SU-DHL-6 (cell line): Measurements from ENCODE around the gene MLEC.

Experiments used
- H2AFZ ChIP-seq: fragments of 200-600 bp; sonication (generic); 2 replicates; pipeline ENCODE4 v1.6.1; 2014; ENCODE audit warnings: low read depth, mild to moderate bottlenecking, moderate library complexity, mixed read lengths, antibody characterized with exemption, low read length; ENCODE audit not compliant: severe bottlenecking
- H3F3A ChIP-seq: fragments of 200-600 bp; shearing (Covaris generic); 2 replicates; pipeline ENCODE4 v1.6.0; 2016; ENCODE audit warnings: antibody characterized with exemption, mild to moderate bottlenecking; ENCODE audit not compliant: insufficient read depth
- H3K27ac ChIP-seq: fragments of 200-600 bp; sonication (generic); 2 replicates; pipeline ENCODE4 v1.5.1; 2016; ENCODE audit warnings: low read depth, mild to moderate bottlenecking, low read length, moderate library complexity, mixed read lengths
- H3K27me3 ChIP-seq: fragments of 200-600 bp; sonication (generic), shearing (Covaris generic); 2 replicates; pipeline ENCODE4 v1.6.0; 2014; ENCODE audit warnings: mild to moderate bottlenecking, low read length
- H3K36me3 ChIP-seq: fragments of 200-600 bp; sonication (generic); 2 replicates; pipeline ENCODE4 v1.6.1; 2014; ENCODE audit warnings: mild to moderate bottlenecking, low read length, mixed read lengths
- H3K4me2 ChIP-seq: fragments of 300-600, 200-600 bp; shearing (Covaris generic), sonication (generic); 2 replicates; pipeline ENCODE4 v1.6.0; 2014; ENCODE audit warnings: low read length, low read depth, mild to moderate bottlenecking; ENCODE audit not compliant: poor library complexity, severe bottlenecking
- H3K4me3 ChIP-seq: fragments of 200-600 bp; sonication (generic); 2 replicates; pipeline ENCODE4 v1.5.1; 2014; ENCODE audit warnings: antibody characterized with exemption, low read length, mild to moderate bottlenecking, mixed read lengths; ENCODE audit not compliant: insufficient read depth, poor library complexity, severe bottlenecking
- H3K79me2 ChIP-seq: fragments of 200-600 bp; sonication (generic); 2 replicates; pipeline ENCODE4 v1.6.1; 2014; ENCODE audit warnings: mild to moderate bottlenecking, low read length, moderate library complexity; ENCODE audit not compliant: insufficient read depth
- H3K9ac ChIP-seq: fragments of 200-600 bp; sonication (generic); 2 replicates; pipeline ENCODE4 v1.7.0; 2014; ENCODE audit warnings: mild to moderate bottlenecking, low read length
- H3K9me2 ChIP-seq: fragments of 200-600 bp; sonication (generic); replicated peaks from 2 replicates; pipeline ENCODE4 v1.6.1; 2014; ENCODE audit warnings: low read length; ENCODE audit not compliant: insufficient read depth
- H3K9me3 ChIP-seq: fragments of 200-600 bp; sonication (generic); 2 replicates; pipeline ENCODE4 v1.6.1; 2014; ENCODE audit warnings: low read length, mixed read lengths; ENCODE audit not compliant: insufficient read depth
- H4K20me1 ChIP-seq: fragments of 200-600 bp; sonication (generic); 2 replicates; pipeline ENCODE4 v1.6.1; 2014; ENCODE audit warnings: low read depth, mild to moderate bottlenecking, antibody characterized with exemption, low read length, moderate library complexity, mixed read lengths
- EZH2phosphoT487 ChIP-seq: fragments of 200-600 bp; sonication (generic), shearing (Covaris generic); conservative IDR thresholded peaks from 2 replicates; pipeline ENCODE4 v1.6.1; 2018; ENCODE audit warnings: mild to moderate bottlenecking, antibody characterized with exemption, low read length, moderate library complexity, mixed read lengths
- TF ChIP-seq, protein P1 (sequence below): fragments of 200-600 bp; sonication (generic); IDR thresholded peaks from one replicate; pipeline ENCODE4 v1.5.1; 2017; ENCODE audit warnings: antibody characterized with exemption, mild to moderate bottlenecking, low read length, moderate library complexity; ENCODE audit not compliant: insufficient read depth, poor library complexity, severe bottlenecking

Gene MLEC

DNA sequence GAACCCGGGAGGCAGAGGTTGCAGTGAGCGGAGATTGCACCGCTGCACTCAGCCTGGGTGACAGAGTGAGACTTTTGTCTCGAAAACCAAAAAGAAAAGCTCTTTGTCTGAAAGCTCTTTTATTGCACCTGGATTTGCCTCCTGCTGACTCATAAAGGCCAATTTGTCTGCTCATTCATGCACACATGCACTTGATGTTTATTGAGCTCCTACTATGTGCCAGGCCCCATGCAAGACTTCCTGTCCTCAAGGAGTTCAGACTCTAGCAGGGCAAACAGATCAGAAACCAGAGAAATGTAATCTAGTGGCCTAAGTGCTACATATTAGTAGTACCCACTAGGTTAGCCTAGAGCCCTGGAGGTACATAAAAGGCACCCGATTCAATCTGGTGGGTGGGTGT is 16.3 kb upstream of the MLEC start:
- H4K20me1 ChIP-seq: no peaks in the 10 kb centered on the region
- no peaks in the 10 kb centered on the region for H3K27me3 ChIP-seq
- H3K36me3 ChIP-seq: no peaks in the 10 kb centered on the region
- no peak overlapping the region for H2AFZ ChIP-seq
- H3K79me2 ChIP-seq: no peaks in the 10 kb centered on the region
- H3K27ac ChIP-seq: peak overlapping the region; percentile 98
- peaks cover 32% of the 10 kb centered on the region for H3F3A ChIP-seq
- H3K9ac ChIP-seq: peak overlapping the region; percentile 63; the same call in 1 of the 2 replicates
- no peaks in the 10 kb centered on the region for H3K9me3 ChIP-seq
- no peak overlapping the region for H3K4me2 ChIP-seq
- H3K9me2 ChIP-seq: no peaks in the 10 kb centered on the region
- TF ChIP-seq, protein P1, sequence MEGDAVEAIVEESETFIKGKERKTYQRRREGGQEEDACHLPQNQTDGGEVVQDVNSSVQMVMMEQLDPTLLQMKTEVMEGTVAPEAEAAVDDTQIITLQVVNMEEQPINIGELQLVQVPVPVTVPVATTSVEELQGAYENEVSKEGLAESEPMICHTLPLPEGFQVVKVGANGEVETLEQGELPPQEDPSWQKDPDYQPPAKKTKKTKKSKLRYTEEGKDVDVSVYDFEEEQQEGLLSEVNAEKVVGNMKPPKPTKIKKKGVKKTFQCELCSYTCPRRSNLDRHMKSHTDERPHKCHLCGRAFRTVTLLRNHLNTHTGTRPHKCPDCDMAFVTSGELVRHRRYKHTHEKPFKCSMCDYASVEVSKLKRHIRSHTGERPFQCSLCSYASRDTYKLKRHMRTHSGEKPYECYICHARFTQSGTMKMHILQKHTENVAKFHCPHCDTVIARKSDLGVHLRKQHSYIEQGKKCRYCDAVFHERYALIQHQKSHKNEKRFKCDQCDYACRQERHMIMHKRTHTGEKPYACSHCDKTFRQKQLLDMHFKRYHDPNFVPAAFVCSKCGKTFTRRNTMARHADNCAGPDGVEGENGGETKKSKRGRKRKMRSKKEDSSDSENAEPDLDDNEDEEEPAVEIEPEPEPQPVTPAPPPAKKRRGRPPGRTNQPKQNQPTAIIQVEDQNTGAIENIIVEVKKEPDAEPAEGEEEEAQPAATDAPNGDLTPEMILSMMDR: no peak
- no peak for TF ChIP-seq EZH2phosphoT487
- no peak overlapping the region for H3K4me3 ChIP-seq

DNA sequence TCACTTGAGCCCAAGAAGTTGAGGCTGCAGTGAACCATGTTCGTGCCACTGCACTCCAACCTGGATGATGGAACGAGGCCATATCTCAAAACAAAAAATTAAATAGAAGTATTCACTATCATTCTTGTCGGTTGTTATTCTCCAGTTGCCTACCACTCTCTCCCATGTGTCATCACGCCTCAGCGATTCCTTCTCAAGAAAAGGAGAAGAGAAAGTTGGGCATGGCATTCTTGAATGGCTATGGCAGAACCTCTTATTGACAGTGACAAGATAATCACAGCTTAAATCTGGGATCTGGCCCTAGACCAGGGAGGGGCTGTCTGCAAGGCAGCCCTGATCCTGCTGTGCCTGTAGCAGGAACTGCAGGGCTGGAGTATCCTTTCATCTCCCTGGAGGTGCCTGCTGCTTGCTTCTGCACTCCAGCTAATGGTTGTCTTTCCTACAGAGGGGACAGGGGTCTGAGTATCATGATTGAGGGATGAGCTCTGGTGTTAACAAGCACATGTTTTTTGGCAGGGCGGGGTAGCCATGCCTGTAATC is 12.8 kb upstream of the MLEC start:
- Histone ChIP-seq H3K4me3 (no peak overlapping the region), H3K27ac (no peak overlapping the region), H3K9ac (no peak overlapping the region), H3K79me2 (no peaks in the 10 kb centered on the region), H2AFZ (no peak overlapping the region), H3K27me3 (no peaks in the 10 kb centered on the region), H3K4me2 (peak overlapping the region; percentile 16), H3K9me2 (no peaks in the 10 kb centered on the region), H4K20me1 (no peaks in the 10 kb centered on the region), H3K36me3 (no peaks in the 10 kb centered on the region), H3F3A (peaks cover 11% of the 10 kb centered on the region), H3K9me3 (no peaks in the 10 kb centered on the region)
- TF ChIP-seq, protein P1: no peak
- TF ChIP-seq EZH2phosphoT487: no peak

DNA sequence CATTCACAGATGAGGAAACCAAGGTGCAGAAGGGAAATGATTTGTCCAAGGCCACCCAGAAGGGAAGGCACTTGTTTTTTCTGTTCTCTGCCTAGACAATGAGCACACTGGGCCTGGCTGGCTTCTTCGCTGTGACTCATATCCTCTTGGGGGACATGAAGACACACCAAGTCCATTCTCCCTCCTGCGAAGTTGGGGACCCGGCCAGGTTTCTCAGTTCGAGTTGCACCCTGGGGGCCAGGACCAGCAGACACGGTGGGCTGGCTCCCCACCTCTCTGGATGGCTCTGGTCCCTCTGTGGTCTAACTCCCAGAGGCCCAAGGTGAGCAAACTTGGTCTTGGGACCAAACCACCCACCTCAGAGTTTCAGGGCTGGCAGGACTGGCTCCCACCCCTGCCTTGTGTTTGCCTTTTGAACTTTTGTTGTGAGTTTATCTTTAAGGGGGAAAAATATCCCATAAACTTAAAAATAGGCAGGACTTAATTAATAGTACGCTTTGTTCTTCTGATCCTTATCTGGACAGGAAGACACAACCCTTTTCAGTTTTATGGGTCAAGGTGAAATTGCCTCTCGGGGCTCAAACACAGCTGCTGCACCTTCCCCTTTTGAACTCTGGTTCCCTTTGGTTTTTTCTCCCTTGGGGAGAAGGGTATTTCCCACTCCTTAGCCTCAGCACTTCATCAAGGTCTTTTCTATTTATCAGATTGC is 9.0 kb upstream of the MLEC start:
- Histone ChIP-seq H2AFZ (peak overlapping the region; percentile 15), H3K4me3 (no peak overlapping the region), H3K79me2 (no peaks in the 10 kb centered on the region), H3K27ac (no peak overlapping the region), H3K27me3 (no peaks in the 10 kb centered on the region), H3K9me3 (no peaks in the 10 kb centered on the region), H3K36me3 (no peaks in the 10 kb centered on the region), H3K9me2 (no peaks in the 10 kb centered on the region), H3K9ac (no peak overlapping the region), H4K20me1 (no peaks in the 10 kb centered on the region), H3K4me2 (peak overlapping the region; percentile 14), H3F3A (0 out of 2 replicates have a peak, but pooled peaks cover under 1% of the 10 kb centered on the region)
- TF ChIP-seq, protein P1: no peak
- no peak for TF ChIP-seq EZH2phosphoT487
